ENCODE results near the gene GNGT2.

DNA sequence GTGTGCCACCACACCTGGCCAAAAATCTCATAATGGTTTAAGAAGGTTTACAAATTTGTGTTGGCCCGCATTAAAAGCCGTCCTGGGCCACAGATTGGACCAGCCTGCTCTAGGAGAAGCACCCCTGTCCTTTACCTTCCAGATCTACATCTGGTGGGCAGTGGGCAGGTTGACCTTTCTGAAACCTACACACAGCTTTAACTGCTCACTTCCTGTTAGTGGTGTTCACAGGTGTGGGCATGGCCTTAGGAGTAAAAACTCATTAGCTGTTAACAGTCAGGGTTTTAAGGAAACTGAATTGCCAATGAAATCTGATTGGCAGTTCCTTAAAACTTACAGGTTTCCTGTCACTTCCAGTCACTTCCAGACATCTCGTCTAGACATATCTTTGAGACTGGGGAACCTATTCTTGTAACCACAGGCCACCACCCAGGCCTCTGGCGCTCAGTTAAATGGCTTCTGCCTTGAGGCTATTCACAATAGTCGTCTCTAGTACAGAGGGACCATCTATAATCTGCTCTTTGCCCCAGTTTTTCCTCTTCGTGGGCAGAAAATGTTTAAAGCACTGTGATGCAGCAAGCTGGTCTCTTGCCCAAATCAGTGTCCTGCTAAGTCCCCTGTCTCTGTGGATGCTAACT is 29.3 kb downstream of the GNGT2 start:
- TF ChIP-seq ZNF274 (IDR thresholded peaks at IDR 0.05; ENCODE audit: low read depth, low read length), result no peak
- no peak for TF ChIP-seq YY1 (IDR thresholded peaks at IDR 0.05; ENCODE audit: insufficient read depth, insufficient read length)

All from NT2/D1 (cell line).